ENCODE results near the gene GPRIN1.
"Not testable (repeated sequence)": the region's sequence is repeated elsewhere in the genome, so short reads cannot be mapped to it uniquely, and the experiment has no call there.

Gene GPRIN1

GRCh38 chr5:176597417-176598389 is 12.3 kb downstream of the GPRIN1 start:
- DNase-seq (ENCODE audit: low spot score): no peak

DNA sequence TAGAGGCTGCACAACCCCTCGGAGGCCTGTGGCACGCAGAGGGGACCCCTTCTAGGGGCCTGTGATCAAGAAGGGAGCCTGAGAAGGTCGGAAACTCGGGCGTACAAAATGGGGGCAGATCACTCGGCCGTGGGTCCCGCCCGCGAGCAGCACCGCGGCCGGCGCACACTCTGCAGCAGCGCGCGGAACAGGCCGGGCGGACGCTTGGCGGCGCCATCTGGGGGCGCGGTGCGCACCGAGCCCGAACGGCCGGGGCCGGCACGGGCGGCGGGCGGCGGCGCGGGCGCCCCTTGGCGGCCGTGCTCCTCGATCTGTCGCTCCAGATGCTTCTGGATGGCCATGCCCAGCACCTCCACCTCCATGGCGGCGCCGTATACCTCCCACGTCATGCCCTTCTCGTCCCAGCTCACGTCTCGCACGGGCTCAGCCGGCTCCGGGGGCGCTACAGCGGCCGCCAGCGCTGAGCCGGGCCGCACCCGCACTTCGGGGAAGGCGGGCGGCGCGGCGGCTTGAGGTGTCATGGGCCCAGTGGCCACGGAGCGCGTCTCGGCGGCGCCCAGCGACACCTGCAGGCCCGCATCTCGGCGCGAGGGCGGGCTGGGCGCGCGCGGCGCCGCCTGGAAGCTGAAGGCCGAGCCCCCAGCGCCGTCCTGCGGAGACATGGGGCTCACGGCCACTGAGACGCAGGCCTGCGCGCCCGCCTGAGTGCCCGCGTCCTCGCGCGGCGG is 13.1 kb downstream of the GPRIN1 start:
- peak; percentile 74 for DNase-seq (ENCODE audit: low spot score)

- DNase-seq (ENCODE audit: low spot score): no peak
Observed at GRCh38 chr5:176596069-176596644, 13.8 kb downstream of the GPRIN1 start.

GRCh38 chr5:176595386-176595943 is 14.5 kb downstream of the GPRIN1 start:
- no peak for DNase-seq (ENCODE audit: low spot score)

GRCh38 chr5:176594554-176594953 is 15.4 kb downstream of the GPRIN1 start:
- DNase-seq (ENCODE audit: low spot score): no peak

DNA sequence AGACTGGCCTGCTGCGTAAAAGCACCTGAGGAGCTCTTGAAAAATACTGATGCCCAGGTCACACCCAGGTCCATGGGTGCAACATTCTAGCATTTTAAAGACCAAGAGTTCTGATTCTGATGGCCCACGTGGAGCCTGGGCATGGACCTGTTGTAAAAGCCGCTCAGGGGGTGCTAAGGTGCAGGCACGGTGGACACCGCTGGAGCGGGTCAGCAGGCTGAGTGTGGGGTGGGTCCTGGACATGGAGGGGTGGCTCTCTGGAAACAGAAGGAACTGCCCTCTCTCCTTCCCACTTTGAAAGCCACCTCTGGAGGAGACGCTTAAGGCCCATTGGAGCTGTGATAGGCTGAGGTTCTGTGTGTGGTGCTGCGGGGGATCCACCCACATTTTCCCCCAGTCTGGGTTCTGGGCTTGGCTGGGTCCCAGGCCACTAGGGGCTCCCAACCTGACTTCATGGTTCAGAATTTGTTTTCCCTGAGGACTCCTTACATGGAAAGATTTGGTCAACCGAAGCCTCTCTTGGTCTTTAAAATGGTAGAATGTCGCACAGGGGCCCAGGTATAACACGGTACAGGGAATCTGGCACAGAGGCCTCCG is 16.6 kb downstream of the GPRIN1 start:
- DNase-seq (ENCODE audit: low spot score): no peak

- no peak for DNase-seq (ENCODE audit: low spot score)
Observed at GRCh38 chr5:176592573-176592972, 17.4 kb downstream of the GPRIN1 start.

GRCh38 chr5:176591667-176592066 is 18.3 kb downstream of the GPRIN1 start:
- DNase-seq (ENCODE audit: low spot score): not testable (repeated sequence)

GRCh38 chr5:176590035-176590717 is 19.8 kb downstream of the GPRIN1 start:
- DNase-seq (ENCODE audit: low spot score): no peak

GRCh38 chr5:176589039-176589769 is 20.8 kb downstream of the GPRIN1 start:
- DNase-seq (ENCODE audit: low spot score): no peak

DNA sequence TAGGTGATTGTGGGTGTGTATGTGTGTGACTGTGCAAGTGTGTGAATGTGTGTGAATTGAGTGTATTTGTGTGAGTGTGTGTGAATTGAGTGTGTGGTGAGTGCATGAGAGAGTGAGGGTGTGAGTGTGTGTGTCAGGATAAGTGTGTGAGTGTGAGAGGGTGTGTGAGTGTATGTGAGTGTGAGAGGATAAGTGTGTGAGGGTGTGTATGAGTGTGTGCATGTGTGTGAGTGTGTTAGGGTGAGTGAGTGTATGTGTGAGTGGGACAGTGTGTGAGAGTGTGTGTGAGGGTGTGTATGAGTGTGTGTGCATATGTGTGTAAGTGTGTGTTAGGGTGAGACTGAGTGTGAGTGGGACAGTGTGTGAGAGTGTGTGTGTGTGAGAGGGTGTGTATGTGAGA is 21.7 kb downstream of the GPRIN1 start:
- DNase-seq (ENCODE audit: low spot score): no peak

DNA sequence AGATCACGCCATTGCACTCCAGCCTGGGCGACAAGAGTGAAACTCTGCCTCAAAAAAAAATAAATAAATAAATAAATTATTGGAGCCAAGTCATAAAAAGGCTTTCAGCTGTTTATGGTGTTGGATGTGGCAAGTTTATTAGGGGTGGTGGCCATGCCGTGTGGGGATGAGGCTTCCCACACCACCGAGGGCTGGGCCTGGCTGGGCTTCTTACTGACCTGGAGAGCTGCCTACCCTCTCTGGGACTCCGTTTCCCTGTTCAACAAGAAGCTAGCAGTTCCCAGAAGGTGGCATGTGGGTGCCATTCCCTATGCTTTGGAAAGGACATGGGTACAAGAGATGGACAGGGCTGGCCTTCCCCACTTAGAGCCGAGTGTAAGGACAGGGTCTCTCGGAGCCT is 22.6 kb downstream of the GPRIN1 start:
- DNase-seq (ENCODE audit: low spot score): no peak

DNA sequence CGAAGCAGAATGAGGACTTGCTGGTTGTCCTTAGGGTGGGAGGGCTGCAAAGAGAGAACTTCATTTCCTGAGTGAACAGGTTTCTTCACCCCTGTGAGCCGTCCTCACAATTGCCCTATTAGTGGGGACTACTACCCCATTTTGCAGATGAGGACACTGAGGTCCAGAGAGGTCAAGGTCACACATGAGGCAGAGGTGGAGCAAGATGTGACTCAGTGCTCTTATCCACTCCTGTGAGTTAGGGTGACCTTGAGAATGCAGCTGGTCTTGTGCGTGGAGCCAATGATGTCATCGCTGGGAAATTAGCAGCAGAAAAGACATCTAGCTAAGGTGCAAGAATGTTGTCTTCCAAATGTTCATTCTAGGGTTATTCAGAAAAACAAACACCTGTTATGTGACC is 26.9 kb downstream of the GPRIN1 start:
- DNase-seq (ENCODE audit: low spot score): no peak

GRCh38 chr5:176581361-176581760 is 28.6 kb downstream of the GPRIN1 start:
- no peak for DNase-seq (ENCODE audit: low spot score)

DNA sequence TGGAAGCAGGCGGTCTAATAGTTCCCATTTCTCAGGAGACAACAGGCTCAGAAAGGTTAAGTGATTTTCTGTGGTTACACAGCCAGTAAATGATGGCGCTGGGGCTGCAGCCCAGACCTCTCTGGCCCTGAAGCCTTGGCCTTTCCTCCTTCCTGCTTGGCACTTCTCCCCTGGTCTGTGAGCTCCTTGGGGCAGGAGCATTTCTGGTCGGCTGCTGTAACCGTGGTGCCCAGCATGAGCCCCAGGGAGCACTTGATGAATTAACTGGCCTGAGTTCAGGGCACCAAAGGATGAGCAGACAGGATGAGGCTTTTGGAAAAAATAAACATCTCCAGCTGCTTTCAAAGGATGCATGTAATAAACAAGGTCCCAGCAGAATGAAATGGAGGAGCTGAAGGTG is 30.6 kb downstream of the GPRIN1 start:
- no peak for DNase-seq (ENCODE audit: low spot score)

DNA sequence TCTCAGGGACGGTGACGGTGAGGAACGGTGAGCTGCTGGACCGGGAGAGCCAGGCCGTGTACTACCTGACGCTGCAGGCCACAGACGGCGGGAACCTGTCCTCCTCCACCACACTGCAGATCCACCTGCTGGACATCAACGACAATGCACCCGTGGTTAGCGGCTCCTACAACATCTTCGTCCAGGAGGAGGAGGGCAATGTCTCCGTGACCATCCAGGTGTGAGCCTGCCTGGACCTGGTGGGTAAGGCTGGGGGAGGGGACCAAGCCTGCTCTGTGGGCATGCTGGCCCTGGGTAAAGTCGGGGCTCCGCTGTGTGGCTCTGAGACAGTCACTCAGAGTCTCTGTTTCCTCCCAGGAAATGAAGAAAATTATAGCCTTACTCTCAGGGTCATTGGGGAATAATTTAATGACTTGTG is 31.6 kb downstream of the GPRIN1 start:
- DNase-seq (ENCODE audit: low spot score): peak; percentile 37

- no peak for DNase-seq (ENCODE audit: low spot score)
Observed at GRCh38 chr5:176577312-176578176, 32.4 kb downstream of the GPRIN1 start.

GRCh38 chr5:176575488-176576422 is 34.2 kb downstream of the GPRIN1 start:
- no peak for DNase-seq (ENCODE audit: low spot score)

DNA sequence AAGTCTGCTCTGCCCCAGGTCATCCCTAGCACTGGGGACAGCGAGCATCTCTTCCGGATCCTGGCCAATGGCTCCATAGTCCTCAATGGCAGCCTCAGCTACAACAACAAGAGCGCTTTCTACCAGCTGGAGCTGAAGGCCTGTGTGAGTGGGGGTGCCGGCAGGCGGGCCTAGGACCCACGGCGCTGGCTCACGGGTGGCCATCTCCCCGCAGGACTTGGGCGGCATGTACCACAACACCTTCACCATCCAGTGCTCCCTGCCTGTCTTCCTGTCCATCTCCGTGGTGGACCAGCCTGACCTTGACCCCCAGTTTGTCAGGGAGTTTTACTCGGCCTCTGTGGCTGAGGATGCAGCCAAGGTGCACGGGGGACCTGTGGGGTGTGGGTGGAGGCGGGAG is 34.9 kb downstream of the GPRIN1 start:
- DNase-seq (ENCODE audit: low spot score): no peak
